Stimulated activated CD8-positive, alpha-beta memory T cell treated with anti-CD3 and anti-CD28 coated beads, Interleukin-15, amount 100 ng/mL, for 48 hours (primary cell): ENCODE measurements around the gene SPAG6.

ENCODE experiments used
- DNase-seq, 2 donors: peaks; one replicate each; pipeline ENCODE4 v3.0.0-alpha.2; 2020; ENCODE audit warnings: low read depth in 2 of 2

Gene SPAG6

GRCh38 chr10:22459496-22459895 lies 114.2 kb downstream of the SPAG6 start:
- no peak for DNase-seq

DNA sequence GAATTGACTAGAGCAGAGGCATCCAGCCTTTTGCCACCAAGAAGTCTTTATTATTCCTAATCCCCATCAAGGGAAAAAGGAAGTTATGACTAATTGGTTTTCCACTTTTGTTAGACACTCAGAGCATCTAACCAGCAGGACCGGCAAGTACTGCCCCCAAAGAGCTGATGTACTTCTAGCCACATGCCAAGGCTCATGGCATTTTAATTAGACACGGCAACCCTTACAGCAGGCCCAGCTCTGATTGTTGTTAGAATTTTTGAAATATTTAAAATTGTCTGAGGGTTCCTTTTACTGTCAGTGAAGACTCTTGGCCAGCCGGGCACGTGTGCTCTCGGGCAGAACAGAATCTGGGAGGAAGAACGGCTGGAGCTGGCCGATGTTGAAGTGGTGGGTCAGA lies 114.8 kb downstream of the SPAG6 start:
- no peak for DNase-seq

- no peak for DNase-seq
These were observed 115.5 kb downstream of the SPAG6 start for GRCh38 chr10:22460531-22461403.

- DNase-seq = no peak
These were observed 116.6 kb downstream of the SPAG6 start for GRCh38 chr10:22461891-22462290.

- DNase-seq = no peak
These were observed 118.0 kb downstream of the SPAG6 start for GRCh38 chr10:22463255-22463654.

GRCh38 chr10:22464966-22465629 lies 119.8 kb downstream of the SPAG6 start:
- DNase-seq = no peak

DNA sequence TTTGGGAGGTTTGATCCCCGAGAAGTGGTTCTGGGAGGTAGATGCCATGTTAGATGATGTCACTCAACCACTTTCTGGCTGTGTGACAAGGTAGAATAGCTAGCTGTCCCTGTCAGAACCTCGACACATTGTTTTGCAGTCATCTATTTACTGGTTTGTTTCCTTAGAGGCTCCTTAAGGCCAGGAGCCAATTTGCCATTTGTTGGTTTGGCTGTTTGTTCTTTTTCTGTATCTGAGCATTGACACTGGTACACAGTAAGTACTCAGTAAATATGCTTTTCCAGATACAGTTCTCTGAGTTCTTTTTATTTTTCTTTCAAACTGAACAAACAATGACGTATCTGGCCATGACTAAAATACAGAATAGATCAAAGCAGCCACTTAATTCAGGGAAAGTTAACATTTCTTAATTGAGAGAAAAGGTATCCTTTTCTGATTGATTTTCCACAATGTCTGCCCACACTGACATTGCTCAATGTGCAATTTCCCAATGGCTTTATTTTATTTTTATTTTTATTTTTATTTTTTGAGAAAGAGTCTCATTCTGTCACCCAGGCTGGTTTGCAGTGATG lies 121.6 kb downstream of the SPAG6 start:
- no peak for DNase-seq
